Neural cell (in vitro differentiated cells): Measurements from ENCODE around the gene PIM3. TPM values are rescaled to one million over a fixed set of nuclear protein-coding genes. Genes with fewer than 3 reads are reported as not detected.

Experiments
- H2AFZ ChIP-seq: fragments of 200-600, 300-800 bp; sonication (generic), shearing (Covaris generic); 2 replicates; pipeline ENCODE4 v1.6.0; 2014; ENCODE audit warnings: low read depth, mild to moderate bottlenecking, antibody characterized with exemption, low read length, moderate library complexity
- H3F3A ChIP-seq: fragments of 200-600 bp; shearing (Covaris generic); 2 replicates; pipeline ENCODE4 v1.6.1; 2016; ENCODE audit warnings: mild to moderate bottlenecking, moderate library complexity, mixed read lengths, antibody characterized with exemption, low read length; ENCODE audit not compliant: insufficient read depth, poor library complexity, severe bottlenecking
- H3K27ac ChIP-seq: fragments of 200-600, 300-800 bp; sonication (generic), shearing (Covaris generic); 2 replicates; pipeline ENCODE4 v1.5.1; 2014; ENCODE audit warnings: mild to moderate bottlenecking, low read length, moderate library complexity
- H3K27me3 ChIP-seq: fragments of 300-800, 200-600 bp; sonication (generic), shearing (Covaris generic); 2 replicates; pipeline ENCODE4 v1.6.0; 2014; ENCODE audit warnings: mild to moderate bottlenecking, low read depth, low read length, moderate library complexity; ENCODE audit not compliant: insufficient read depth
- H3K36me3 ChIP-seq: fragments of 300-800, 200-600 bp; sonication (generic), shearing (Covaris generic); 2 replicates; pipeline ENCODE4 v1.5.1; 2014; ENCODE audit warnings: mild to moderate bottlenecking, antibody characterized with exemption, low read length, moderate library complexity; ENCODE audit not compliant: insufficient read depth
- H3K4me2 ChIP-seq: fragments of 300-800, 200-600 bp; sonication (generic), shearing (Covaris generic); 2 replicates; pipeline ENCODE4 v1.6.0; 2014; ENCODE audit warnings: mild to moderate bottlenecking, low read length
- H3K4me3 ChIP-seq: fragments of 300-800, 200-600 bp; sonication (generic), shearing (Covaris generic); 2 replicates; pipeline ENCODE4 v1.5.1; 2014; ENCODE audit warnings: mild to moderate bottlenecking, low read length, moderate library complexity
- H3K79me2 ChIP-seq: fragments of 200-600 bp; shearing (Covaris generic); replicated peaks from 2 replicates; pipeline ENCODE4 v1.6.0; 2014; ENCODE audit warnings: mild to moderate bottlenecking, low read length, moderate library complexity; ENCODE audit not compliant: insufficient read depth
- H3K9ac ChIP-seq: fragments of 300-800, 200-600 bp; sonication (generic), shearing (Covaris generic); 2 replicates; pipeline ENCODE4 v1.6.1; 2016; ENCODE audit warnings: mild to moderate bottlenecking, low read length, mixed read lengths
- H3K9me2 ChIP-seq: fragments of 200-600 bp; shearing (Covaris generic); 2 replicates; pipeline ENCODE4 v1.6.1; 2016; ENCODE audit warnings: mild to moderate bottlenecking, low read length, mixed read lengths; ENCODE audit not compliant: insufficient read depth
- H3K9me3 ChIP-seq: fragments of 200-600, 300-800 bp; sonication (generic), shearing (Covaris generic); 2 replicates; pipeline ENCODE4 v1.6.1; 2016; ENCODE audit warnings: mild to moderate bottlenecking, mixed run types, low read length, moderate library complexity, mixed read lengths
- H4K20me1 ChIP-seq: fragments of 200-600 bp; shearing (Covaris generic); 2 replicates; pipeline ENCODE4 v1.6.1; 2016; ENCODE audit warnings: mild to moderate bottlenecking, mixed run types; ENCODE audit not compliant: insufficient read depth
- CTCF ChIP-seq: fragments of 450-650 bp; IDR thresholded peaks from 2 replicates; pipeline ENCODE4 v1.5.1; 2014; ENCODE audit warnings: antibody characterized with exemption, mild to moderate bottlenecking, moderate library complexity; ENCODE audit not compliant: poor library complexity, severe bottlenecking
- EP300 ChIP-seq: fragments of 450-650 bp; conservative IDR thresholded peaks from 2 replicates; pipeline ENCODE4 v1.6.1; 2014; ENCODE audit warnings: antibody characterized with exemption, mild to moderate bottlenecking, moderate library complexity; ENCODE audit not compliant: poor library complexity, severe bottlenecking
- EZH2 ChIP-seq: fragments of 200-600, 300-800 bp; shearing (Covaris generic), sonication (generic); IDR thresholded peaks from 2 replicates; pipeline ENCODE4 v1.6.1; 2014; ENCODE audit warnings: antibody characterized with exemption, low read length, borderline replicate concordance, mild to moderate bottlenecking; ENCODE audit not compliant: insufficient read depth, poor library complexity, severe bottlenecking
- MXI1 ChIP-seq: fragments of 450-650 bp; conservative IDR thresholded peaks from 2 replicates; pipeline ENCODE4 v1.6.1; 2014; ENCODE audit warnings: antibody characterized with exemption, mild to moderate bottlenecking; ENCODE audit not compliant: poor library complexity, severe bottlenecking
- POLR2AphosphoS5 ChIP-seq: IDR thresholded peaks from 2 replicates; pipeline ENCODE4 v1.6.1; 2012
- RAD21 ChIP-seq: fragments of 450-650 bp; conservative IDR thresholded peaks from 2 replicates; pipeline ENCODE4 v1.6.1; 2014; ENCODE audit warnings: antibody characterized with exemption, mild to moderate bottlenecking, moderate library complexity
- REST ChIP-seq: IDR thresholded peaks from 2 replicates; pipeline ENCODE4 v1.6.1; 2012; ENCODE audit warnings: borderline replicate concordance
- SMC3 ChIP-seq: fragments of 450-650 bp; conservative IDR thresholded peaks from 2 replicates; pipeline ENCODE4 v1.6.1; 2014; ENCODE audit warnings: antibody characterized with exemption, mild to moderate bottlenecking, moderate library complexity; ENCODE audit not compliant: poor library complexity
- TAF1 ChIP-seq: IDR thresholded peaks from 2 replicates; pipeline ENCODE4 v1.6.1; 2012; ENCODE audit warnings: low read depth
- polyA plus RNA-seq: library from polyadenylated mRNA; depleted of rRNA; stranded (reverse); fragments of >200 nt; gene quantifications from 2 replicates; pipeline ENCODE4 v1.2.3, GENCODE V29; 2014

The PIM3 gene
- polyA plus RNA-seq, 1 donor from 2014 or later: 28.7 TPM

GRCh38 chr22:49999946-50000586, 39.5 kb downstream of the PIM3 start:
- TF ChIP-seq EP300: no peak
- no peak for TF ChIP-seq RAD21
- TF ChIP-seq SMC3: no peak
- no peak for TF ChIP-seq EZH2
- TF ChIP-seq POLR2AphosphoS5: no peak
- no peak for TF ChIP-seq TAF1
- no peak for TF ChIP-seq CTCF
- TF ChIP-seq MXI1: no peak
- TF ChIP-seq REST: no peak
- Histone ChIP-seq H3K9me2 (no peaks in the 10 kb centered on the region), H3K9me3 (no peaks in the 10 kb centered on the region), H3K27ac (no peak overlapping the region), H3K4me2 (no peak overlapping the region), H3K9ac (no peak overlapping the region), H4K20me1 (no peaks in the 10 kb centered on the region), H3K36me3 (no peaks in the 10 kb centered on the region), H2AFZ (no peak overlapping the region), H3K27me3 (peaks cover 9% of the 10 kb centered on the region), H3K4me3 (no peak overlapping the region), H3F3A (no peaks in the 10 kb centered on the region), H3K79me2 (no peaks in the 10 kb centered on the region)

GRCh38 chr22:50000587-50001387, 40.2 kb downstream of the PIM3 start:
- no peak for TF ChIP-seq EZH2
- TF ChIP-seq TAF1: no peak
- no peak for TF ChIP-seq SMC3
- no peak for TF ChIP-seq RAD21
- TF ChIP-seq CTCF: no peak
- no peak for TF ChIP-seq EP300
- no peak for TF ChIP-seq POLR2AphosphoS5
- TF ChIP-seq REST: no peak
- no peak for TF ChIP-seq MXI1
- Histone ChIP-seq H3K9me3 (no peaks in the 10 kb centered on the region), H2AFZ (no peak overlapping the region), H3K27ac (no peak overlapping the region), H3K27me3 (peaks cover 9% of the 10 kb centered on the region), H3K9ac (no peak overlapping the region), H4K20me1 (no peaks in the 10 kb centered on the region), H3K9me2 (no peaks in the 10 kb centered on the region), H3F3A (no peaks in the 10 kb centered on the region), H3K4me3 (no peak overlapping the region), H3K4me2 (no peak overlapping the region), H3K79me2 (no peaks in the 10 kb centered on the region), H3K36me3 (no peaks in the 10 kb centered on the region)
